Ishikawa (cell line): ENCODE measurements around the gene EFNB3.

Experiments used
- CEBPB ChIP-seq: IDR thresholded peaks from 2 replicates; pipeline ENCODE4 v1.6.1; 2012
- CREB1 ChIP-seq: IDR thresholded peaks from 2 replicates; pipeline ENCODE4 v1.6.1; 2012; ENCODE audit warnings: low read depth
- EGR1 ChIP-seq: IDR thresholded peaks from 2 replicates; pipeline ENCODE4 v1.6.1; 2012
- EP300 ChIP-seq: IDR thresholded peaks from 2 replicates; pipeline ENCODE4 v1.6.1; 2012; ENCODE audit warnings: borderline replicate concordance
- FOXM1 ChIP-seq: IDR thresholded peaks from 2 replicates; pipeline ENCODE4 v1.6.1; 2012; ENCODE audit warnings: low read depth, borderline replicate concordance
- MAX ChIP-seq: IDR thresholded peaks from 2 replicates; pipeline ENCODE4 v1.6.1; 2012
- NFIC ChIP-seq: IDR thresholded peaks from 2 replicates; pipeline ENCODE4 v1.6.1; 2012
- RAD21 ChIP-seq: IDR thresholded peaks from 2 replicates; pipeline ENCODE4 v1.6.1; 2012; ENCODE audit warnings: low read depth
- REST ChIP-seq: IDR thresholded peaks from 2 replicates; pipeline ENCODE4 v1.6.1; 2012; ENCODE audit warnings: low read depth, mild to moderate bottlenecking
- TAF1 ChIP-seq: IDR thresholded peaks from 2 replicates; pipeline ENCODE4 v1.6.1; 2012; ENCODE audit warnings: low read depth, mild to moderate bottlenecking
- TCF12 ChIP-seq: IDR thresholded peaks from 2 replicates; pipeline ENCODE4 v1.6.1; 2012; ENCODE audit warnings: low read depth
- TEAD4 ChIP-seq: IDR thresholded peaks from 2 replicates; pipeline ENCODE4 v1.6.1; 2012
- USF1 ChIP-seq: IDR thresholded peaks from 2 replicates; pipeline ENCODE4 v1.6.1; 2012
- YY1 ChIP-seq: IDR thresholded peaks from 2 replicates; pipeline ENCODE4 v1.6.1; 2012; ENCODE audit warnings: low read depth
- ZBTB7A ChIP-seq: IDR thresholded peaks from 2 replicates; pipeline ENCODE4 v1.6.1; 2012; ENCODE audit warnings: low read depth

EFNB3 gene

GRCh38 chr17:7711051-7711755 lies 6.2 kb downstream of the EFNB3 start:
- TF ChIP-seq EGR1 (no peak), TEAD4 (no peak), RAD21 (no peak), MAX (no peak), YY1 (no peak), USF1 (no peak), CREB1 (no peak), REST (no peak), EP300 (no peak), ZBTB7A (no peak), FOXM1 (no peak), TAF1 (no peak), NFIC (no peak), TCF12 (no peak), CEBPB (no peak)

- no peak for TF ChIP-seq RAD21
- no peak for TF ChIP-seq CREB1
- no peak for TF ChIP-seq TEAD4
- TF ChIP-seq REST = no peak
Observed at GRCh38 chr17:7712111-7712771, 7.2 kb downstream of the EFNB3 start.

GRCh38 chr17:7713782-7714181 lies 8.8 kb downstream of the EFNB3 start:
- no peak for TF ChIP-seq TEAD4
- no peak for TF ChIP-seq EP300
- TF ChIP-seq USF1 = no peak
- TF ChIP-seq NFIC = no peak
- TF ChIP-seq YY1 = no peak

- TF ChIP-seq NFIC (no peak), CREB1 (no peak), TAF1 (no peak), YY1 (no peak), REST (no peak), TEAD4 (no peak), EGR1 (no peak), RAD21 (no peak), USF1 (no peak), ZBTB7A (no peak), MAX (no peak), CEBPB (no peak), EP300 (no peak), FOXM1 (no peak), TCF12 (no peak)
Observed at GRCh38 chr17:7714721-7715594, 10.0 kb downstream of the EFNB3 start.
